IMR-90 (cell line): ENCODE results near the gene PID1. TPM values are rescaled to one million over a fixed set of nuclear protein-coding genes. Genes with fewer than 3 reads are reported as not detected.

ENCODE experiments used
- ATAC-seq: fragments of 200-7000 bp; cut with Tn5 transposase; 2 replicates; pipeline ENCODE4 v1.9.1; 2020; ENCODE audit warnings: low read depth, mild to moderate bottlenecking, moderate library complexity
- BruUV-seq: library from RNA; stranded (reverse); fragments of 400-500 nt; replicated peaks from 2 replicates; lab custom pipeline; 2021; lab: Mats Ljungman, UMichigan
- CTCF ChIA-PET: fragments of 300-600 bp; formaldehyde crosslinking; extraction: SDS; loops from one replicate; lab custom pipeline; 2021; ENCODE audit warnings: antibody characterized with exemption; lab: Yijun Ruan, JAX
- POLR2A ChIA-PET: fragments of 300-600 bp; sonication (Branson Sonifier 250); formaldehyde crosslinking; loops from one replicate; lab custom pipeline; 2022; ENCODE audit warnings: antibody characterized with exemption; ENCODE audit not compliant: unreplicated experiment; lab: Charles Lee
- DNase-seq: peaks from one replicate; pipeline ENCODE4 v3.0.0; 2013
- H2AFZ ChIP-seq: replicated peaks from 2 replicates; pipeline ENCODE3; 2013; ENCODE audit warnings: low read length, mild to moderate bottlenecking; ENCODE audit not compliant: poor library complexity
- H2AK5ac ChIP-seq: 2 replicates; pipeline ENCODE4 v1.6.1; 2013; ENCODE audit warnings: low read depth, low read length, inconsistent platforms
- H2AK9ac ChIP-seq: replicated peaks from 2 replicates; pipeline ENCODE3; 2013; ENCODE audit warnings: mild to moderate bottlenecking, low read depth, low read length, moderate library complexity; ENCODE audit not compliant: poor library complexity
- H2BK120ac ChIP-seq: 2 replicates; pipeline ENCODE4 v1.6.1; 2013; ENCODE audit warnings: low read depth, low read length, inconsistent platforms
- H2BK15ac ChIP-seq: 3 replicates; pipeline ENCODE4 v1.6.1; 2013; ENCODE audit warnings: low read depth, low read length, inconsistent platforms
- H2BK20ac ChIP-seq: 2 replicates; pipeline ENCODE4 v1.6.1; 2013; ENCODE audit warnings: low read depth, mild to moderate bottlenecking, inconsistent platforms, low read length, moderate library complexity
- H2BK5ac ChIP-seq: 2 replicates; pipeline ENCODE4 v1.6.1; 2013; ENCODE audit warnings: mild to moderate bottlenecking, low read depth, low read length, inconsistent platforms; ENCODE audit not compliant: poor library complexity, severe bottlenecking
- H3K14ac ChIP-seq: replicated peaks from 2 replicates; pipeline ENCODE4 v1.6.1; 2013; ENCODE audit warnings: low read depth, low read length, inconsistent platforms
- H3K18ac ChIP-seq: 2 replicates; pipeline ENCODE4 v1.6.1; 2013; ENCODE audit warnings: low read depth, low read length, control low read depth
- H3K23ac ChIP-seq: 2 replicates; pipeline ENCODE4 v1.6.1; 2013; ENCODE audit warnings: low read depth, low read length, inconsistent platforms
- H3K27ac ChIP-seq: 2 replicates; pipeline ENCODE4 v1.5.1; 2013; ENCODE audit warnings: mild to moderate bottlenecking, control low read depth, low read length; ENCODE audit not compliant: insufficient read depth
- H3K27me3 ChIP-seq: 2 replicates; pipeline ENCODE4 v1.6.1; 2013; ENCODE audit warnings: low read length; ENCODE audit not compliant: control insufficient read depth, insufficient read depth
- H3K36me3 ChIP-seq: 2 replicates; pipeline ENCODE4 v1.6.1; 2013; ENCODE audit warnings: low read length, mixed read lengths; ENCODE audit not compliant: control insufficient read depth, insufficient read depth
- H3K4ac ChIP-seq: 2 replicates; pipeline ENCODE4 v1.6.1; 2013; ENCODE audit warnings: low read depth, low read length, inconsistent platforms
- H3K4me1 ChIP-seq: 2 replicates; pipeline ENCODE4 v1.6.1; 2013; ENCODE audit warnings: low read length, mixed read lengths; ENCODE audit not compliant: control insufficient read depth, insufficient read depth
- H3K4me2 ChIP-seq: 2 replicates; pipeline ENCODE4 v1.6.1; 2013; ENCODE audit warnings: low read depth, mild to moderate bottlenecking, control low read depth, low read length, moderate library complexity
- H3K4me3 ChIP-seq: 2 replicates; pipeline ENCODE4 v1.5.1; 2013; ENCODE audit warnings: low read depth, mild to moderate bottlenecking, control low read depth, low read length, moderate library complexity; ENCODE audit not compliant: insufficient read depth
- H3K56ac ChIP-seq: 2 replicates; pipeline ENCODE4 v1.6.1; 2013; ENCODE audit warnings: low read length, inconsistent platforms; ENCODE audit not compliant: insufficient read depth; ENCODE audit errors: extremely low read depth
- H3K79me1 ChIP-seq, 2 experiments: 2 replicates each; pipeline ENCODE4 v1.6.1; 2013; ENCODE audit warnings: low read length in 2 of 2, inconsistent platforms in 1 of 2, low read depth in 1 of 2
- H3K9ac ChIP-seq: 2 replicates; pipeline ENCODE4 v1.6.1; 2013; ENCODE audit warnings: low read depth, low read length, control low read depth
- H3K9me1 ChIP-seq: 2 replicates; pipeline ENCODE4 v1.6.1; 2013; ENCODE audit warnings: low read length, inconsistent platforms; ENCODE audit not compliant: insufficient read depth
- H3K9me3 ChIP-seq: 2 replicates; pipeline ENCODE4 v1.6.1; 2013; ENCODE audit warnings: low read length; ENCODE audit not compliant: control insufficient read depth, insufficient read depth
- H4K20me1 ChIP-seq: 2 replicates; pipeline ENCODE4 v1.6.1; 2013; ENCODE audit warnings: low read length, inconsistent platforms; ENCODE audit not compliant: insufficient read depth
- H4K5ac ChIP-seq: 2 replicates; pipeline ENCODE4 v1.6.1; 2013; ENCODE audit warnings: mild to moderate bottlenecking, low read depth, low read length, control low read depth
- H4K8ac ChIP-seq, 2 experiments: 2 replicates each; pipeline ENCODE4 v1.6.1; 2013; ENCODE audit warnings: low read depth in 2 of 2, low read length in 2 of 2, control low read depth in 1 of 2, inconsistent platforms in 1 of 2
- H4K91ac ChIP-seq: 2 replicates; pipeline ENCODE4 v1.6.1; 2013; ENCODE audit warnings: low read depth, low read length, inconsistent platforms; ENCODE audit not compliant: insufficient read depth
- BHLHE40 ChIP-seq: fragments of 150-350 bp; IDR thresholded peaks from 2 replicates; pipeline ENCODE4 v1.6.1; 2016; ENCODE audit warnings: mild to moderate bottlenecking, low read depth, low read length
- CEBPB ChIP-seq: IDR thresholded peaks from 2 replicates; pipeline ENCODE4 v1.6.1; 2012; ENCODE audit warnings: low read depth, low read length, improper control_type of control experiment
- CHD1 ChIP-seq: IDR thresholded peaks from 2 replicates; pipeline ENCODE4 v1.6.1; 2012; ENCODE audit warnings: low read depth, low read length, improper control_type of control experiment
- CTCF ChIP-seq: conservative IDR thresholded peaks from 2 replicates; pipeline ENCODE4 v1.5.1; 2012; ENCODE audit warnings: mild to moderate bottlenecking, low read depth, low read length, improper control_type of control experiment
- ELK1 ChIP-seq: fragments of 150-350 bp; IDR thresholded peaks from 2 replicates; pipeline ENCODE4 v1.6.1; 2016; ENCODE audit warnings: low read depth, mild to moderate bottlenecking, low read length, moderate library complexity, borderline replicate concordance
- FOS ChIP-seq: fragments of 150-350 bp; IDR thresholded peaks from 2 replicates; pipeline ENCODE4 v1.6.1; 2016; ENCODE audit warnings: low read depth, low read length
- MAFK ChIP-seq: IDR thresholded peaks from 2 replicates; pipeline ENCODE4 v1.6.1; 2012; ENCODE audit warnings: low read depth, low read length, improper control_type of control experiment
- MAZ ChIP-seq: IDR thresholded peaks from 2 replicates; pipeline ENCODE4 v1.6.1; 2012; ENCODE audit warnings: low read depth, mild to moderate bottlenecking, low read length, improper control_type of control experiment, moderate library complexity, borderline replicate concordance
- MXI1 ChIP-seq: IDR thresholded peaks from 2 replicates; pipeline ENCODE4 v1.6.1; 2012; ENCODE audit warnings: low read depth, mild to moderate bottlenecking, low read length, moderate library complexity, borderline replicate concordance
- NFE2L2 ChIP-seq: fragments of 150-350 bp; IDR thresholded peaks from 2 replicates; pipeline ENCODE4 v1.6.1; 2016; ENCODE audit warnings: low read depth, mild to moderate bottlenecking, low read length
- POLR2A ChIP-seq: IDR thresholded peaks from 2 replicates; pipeline ENCODE4 v1.6.1; 2012; ENCODE audit warnings: mild to moderate bottlenecking, low read depth, low read length
- RAD21 ChIP-seq: IDR thresholded peaks from 2 replicates; pipeline ENCODE4 v1.6.1; 2012; ENCODE audit warnings: low read length, improper control_type of control experiment
- RCOR1 ChIP-seq: IDR thresholded peaks from 2 replicates; pipeline ENCODE4 v1.6.1; 2012; ENCODE audit warnings: mild to moderate bottlenecking, low read length, improper control_type of control experiment; ENCODE audit not compliant: insufficient replicate concordance
- RFX5 ChIP-seq: IDR thresholded peaks from 2 replicates; pipeline ENCODE4 v1.8.0; 2012; ENCODE audit warnings: low read depth, mild to moderate bottlenecking, low read length, moderate library complexity
- SMC3 ChIP-seq: fragments of 150-350 bp; IDR thresholded peaks from 2 replicates; pipeline ENCODE4 v1.6.1; 2016; ENCODE audit warnings: low read depth, mild to moderate bottlenecking, antibody characterized with exemption, low read length, moderate library complexity
- USF2 ChIP-seq: fragments of 150-350 bp; IDR thresholded peaks from 2 replicates; pipeline ENCODE4 v1.6.1; 2017; ENCODE audit warnings: mild to moderate bottlenecking, antibody characterized with exemption, low read length, low read depth
- WGBS, 2 experiments: methylation state at CpG; one replicate each; pipeline versions ENCODE4 v1.1.5 to v1.1.7; 2013; ENCODE audit warnings: missing lambda C conversion rate in 2 of 2; ENCODE audit not compliant: insufficient read length in 1 of 2; ENCODE audit errors: extremely low coverage in 2 of 2; 5-methylcytosine and 5-hydroxymethylcytosine counted together
- dilution Hi-C: fragments of 300-500 bp; cut with HindIII; formaldehyde crosslinking; loops from one replicate; pipeline ENCODE4 v1.14.3; 2018; ENCODE audit warnings: low sequenced_read_pairs; ENCODE audit not compliant: unreplicated experiment
- in situ Hi-C: fragments of 300-500 bp; cut with MboI; formaldehyde crosslinking; loops from 3 replicates; pipeline ENCODE4 v1.14.3; 2019; ENCODE audit warnings: low sequenced_read_pairs, inconsistent platforms, mixed read lengths
- intact Hi-C: fragments of 100-400 bp; cut with micrococcal nuclease; formaldehyde crosslinking; loops from 2 replicates; pipeline ENCODE4 v1.10.0; 2022
- polyA plus RNA-seq, 3 experiments: library from polyadenylated mRNA; depleted of rRNA; stranded (reverse); fragments of >200 nt; gene quantifications; 2 replicates each; pipeline ENCODE4 v1.2.3, GENCODE V29; 2012; ENCODE audit warnings: low replicate concordance in 1 of 3
- total RNA-seq: library from RNA; depleted of rRNA; stranded (reverse); fragments of >200 nt; gene quantifications from 2 replicates; pipeline ENCODE4 v1.2.3, GENCODE V29; 2012

The PID1 gene
- total and polyA plus RNA-seq, 2 of the 4 experiments (the other 2 are of a cell fraction) = 0.90 to 1.9 TPM

GRCh38 chr2:229127471-229127870 lies 143.6 kb downstream of the PID1 start:
- no peak overlapping the region for H2BK5ac ChIP-seq
- no peak overlapping the region for H3K23ac ChIP-seq
- ATAC-seq (no peak), DNase-seq (no peak)
- dilution Hi-C loops (no loop called here), in situ Hi-C loops (no loop called here), intact Hi-C loops (no loop called here)
- H2BK20ac ChIP-seq = no peak overlapping the region
- H2BK15ac ChIP-seq = no peak overlapping the region
- ChIA-PET POLR2A (no interaction called here), CTCF (no interaction called here)
- BruUV-seq = no TSS peak
- no peak overlapping the region for H2AK9ac ChIP-seq
- H3K9me3 ChIP-seq = peaks cover 6% of the 10 kb centered on the region; the same call in 1 of the 2 replicates
- H2AK5ac ChIP-seq = no peak overlapping the region
- H3K18ac ChIP-seq = no peak overlapping the region
- no peaks in the 10 kb centered on the region for H4K20me1 ChIP-seq
- no peak overlapping the region for H3K4ac ChIP-seq
- H3K9ac ChIP-seq = no peak overlapping the region
- H3K4me1 ChIP-seq = no peaks in the 10 kb centered on the region
- no peak overlapping the region for H3K27ac ChIP-seq
- H2AFZ ChIP-seq = no peak overlapping the region
- H4K5ac ChIP-seq = no peak overlapping the region
- no peaks in the 10 kb centered on the region for H3K9me1 ChIP-seq
- H3K14ac ChIP-seq = no peak overlapping the region
- no peaks in the 10 kb centered on the region for H3K79me1 ChIP-seq
- H3K4me3 ChIP-seq = no peak overlapping the region
- no peak overlapping the region for H3K4me2 ChIP-seq
- H3K27me3 ChIP-seq = no peaks in the 10 kb centered on the region
- H4K91ac ChIP-seq = no peak overlapping the region
- TF ChIP-seq SMC3 = no peak
- no peak for TF ChIP-seq MAZ
- no peak for TF ChIP-seq ELK1
- TF ChIP-seq FOS = no peak
- no peak for TF ChIP-seq POLR2A
- TF ChIP-seq RAD21 = no peak
- TF ChIP-seq CTCF = no peak
- no peak for TF ChIP-seq CHD1
- TF ChIP-seq USF2 = no peak
- TF ChIP-seq RCOR1 = no peak
- no peak for TF ChIP-seq RFX5
- no peak for TF ChIP-seq BHLHE40
- no peak for TF ChIP-seq MXI1
- TF ChIP-seq MAFK = no peak
- no peak for TF ChIP-seq NFE2L2
- no peak for TF ChIP-seq CEBPB
- H2BK120ac ChIP-seq = no peak overlapping the region
- no peak overlapping the region for H3K56ac ChIP-seq
- 64% methylated on average over 3 of the region's 4 CpGs; no CpG with 5 or more reads in 1 of the 2 experiments for WGBS, 2 experiments
- no peak overlapping the region for H4K8ac ChIP-seq
- H3K36me3 ChIP-seq = no peaks in the 10 kb centered on the region
